COLO829 (cell line): Measurements from ENCODE around the gene SEMA4G.
"Not testable (repeated sequence)": the region's sequence is repeated elsewhere in the genome, so short reads cannot be mapped to it uniquely, and the experiment has no call there.

Source experiments
- DNase-seq: peaks from one replicate; pipeline ENCODE4 v3.0.0; 2012; ENCODE audit warnings: low spot score

Gene SEMA4G

DNA sequence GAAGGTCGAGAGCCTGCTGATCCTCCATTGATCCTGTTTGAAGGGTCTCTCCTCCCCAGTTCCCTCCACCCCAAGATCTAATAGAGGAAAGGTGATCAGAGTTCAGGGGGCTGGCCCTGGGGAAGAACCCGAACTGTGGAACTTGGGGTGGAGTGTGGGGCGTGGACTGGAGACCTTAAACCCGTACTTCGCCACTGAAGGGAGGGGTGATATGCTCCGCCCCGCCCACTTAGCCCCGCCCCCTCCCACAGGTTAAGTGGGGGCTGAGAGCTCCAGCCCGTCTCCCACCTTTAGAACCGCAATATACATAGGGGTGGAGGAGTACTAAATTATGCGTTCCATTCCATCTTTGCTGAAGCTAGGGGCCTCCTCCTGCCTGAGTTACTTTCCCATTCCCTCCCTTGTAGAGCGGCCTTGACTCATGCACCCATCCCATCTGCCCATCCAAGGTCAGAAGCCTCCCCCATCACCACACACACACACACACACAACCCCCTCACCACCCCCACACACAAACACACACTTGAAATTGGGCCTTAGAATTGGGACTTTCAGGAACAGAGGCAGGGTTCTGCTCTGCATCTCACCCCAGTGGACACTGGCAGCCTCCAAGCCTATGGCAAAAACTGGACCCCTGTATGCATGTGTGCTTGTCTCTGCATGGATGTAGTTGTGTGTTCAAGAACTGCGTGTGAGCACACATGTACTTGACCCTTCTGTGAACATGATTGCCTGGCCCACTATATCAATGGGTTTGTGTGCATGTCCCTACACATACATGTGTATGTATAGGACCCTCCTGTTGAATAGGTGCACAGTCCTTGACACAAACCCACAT, 991 bp downstream of the SEMA4G start:
- DNase-seq: no peak

DNA sequence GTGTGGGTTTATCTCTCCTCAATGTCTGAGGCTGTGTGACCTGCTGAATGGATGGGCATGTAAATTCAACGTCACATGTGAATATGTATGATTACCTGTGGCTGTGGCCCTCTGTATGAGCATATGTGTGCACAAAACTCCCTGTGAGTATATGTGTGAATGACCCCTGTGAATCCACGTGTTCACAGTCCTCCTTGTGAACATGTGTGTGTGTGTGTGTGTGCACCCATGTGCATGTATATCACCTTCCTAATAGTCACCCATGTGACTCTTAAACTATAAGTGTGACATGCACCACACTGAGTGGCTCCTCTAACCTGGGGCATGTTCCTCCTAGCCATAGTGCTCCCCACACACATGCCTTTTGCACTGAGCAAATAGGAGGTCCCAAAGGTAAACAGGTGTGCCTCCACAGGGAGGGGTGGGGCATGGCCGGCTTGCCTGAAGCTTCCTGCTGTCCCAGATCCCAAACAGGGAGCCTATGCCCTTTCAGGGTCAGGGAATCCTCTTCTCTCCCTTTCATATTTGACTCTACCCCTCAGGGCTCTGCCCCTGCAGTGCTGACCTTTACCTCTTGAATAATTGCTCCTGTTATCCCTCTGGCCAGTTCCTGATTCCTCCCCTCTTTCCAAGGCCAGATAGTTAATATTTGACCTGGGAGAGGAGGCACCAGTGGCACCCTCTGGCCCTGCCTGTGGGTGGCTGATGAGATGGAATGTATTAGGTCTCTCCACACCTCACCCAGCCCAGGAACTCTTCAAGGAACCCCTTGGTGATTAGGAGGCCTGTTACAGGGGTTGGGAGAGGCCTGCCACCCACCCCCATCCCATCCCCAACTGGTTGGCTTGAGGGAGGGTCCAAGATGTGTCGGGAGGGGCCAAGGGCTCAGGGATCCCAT, 1.9 kb downstream of the SEMA4G start:
- DNase-seq: no peak

DNA sequence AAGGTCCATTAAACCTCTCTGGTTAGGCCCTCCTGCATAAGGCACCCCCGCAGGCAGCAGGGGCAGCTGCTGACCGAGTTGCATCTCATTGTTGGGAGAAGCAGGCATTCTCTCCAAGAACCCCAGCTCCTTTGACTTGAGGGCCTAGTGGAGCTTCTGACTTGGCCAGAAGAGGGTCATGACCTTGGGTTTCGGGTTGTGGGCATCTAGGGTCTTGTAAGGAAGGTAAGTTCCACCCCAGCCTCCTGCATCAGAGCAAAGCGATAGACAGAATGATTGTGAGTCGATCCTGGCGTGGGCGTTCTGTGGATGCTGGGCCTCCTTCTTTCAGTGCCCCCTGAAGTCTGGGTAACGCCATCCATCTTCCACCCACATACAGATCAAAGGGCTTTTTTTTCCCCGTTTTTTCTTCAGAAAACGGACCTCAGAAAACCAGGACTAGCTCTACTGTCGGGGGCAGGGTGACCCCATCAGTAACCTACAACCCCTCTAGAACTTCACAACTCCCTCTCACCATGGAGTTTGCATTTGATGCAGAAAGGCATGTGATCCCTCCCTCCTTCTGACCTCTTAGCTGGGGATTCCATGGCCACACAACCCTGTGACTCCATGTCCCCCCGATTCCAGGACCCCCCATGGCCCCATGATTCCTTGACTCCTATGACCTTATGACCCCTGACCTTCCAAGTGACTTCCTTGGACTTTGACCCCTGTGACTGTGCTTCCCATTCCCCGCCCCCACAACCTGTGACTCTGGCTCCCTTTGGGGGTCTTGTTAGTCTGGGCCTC, 3.0 kb downstream of the SEMA4G start:
- DNase-seq: no peak

DNA sequence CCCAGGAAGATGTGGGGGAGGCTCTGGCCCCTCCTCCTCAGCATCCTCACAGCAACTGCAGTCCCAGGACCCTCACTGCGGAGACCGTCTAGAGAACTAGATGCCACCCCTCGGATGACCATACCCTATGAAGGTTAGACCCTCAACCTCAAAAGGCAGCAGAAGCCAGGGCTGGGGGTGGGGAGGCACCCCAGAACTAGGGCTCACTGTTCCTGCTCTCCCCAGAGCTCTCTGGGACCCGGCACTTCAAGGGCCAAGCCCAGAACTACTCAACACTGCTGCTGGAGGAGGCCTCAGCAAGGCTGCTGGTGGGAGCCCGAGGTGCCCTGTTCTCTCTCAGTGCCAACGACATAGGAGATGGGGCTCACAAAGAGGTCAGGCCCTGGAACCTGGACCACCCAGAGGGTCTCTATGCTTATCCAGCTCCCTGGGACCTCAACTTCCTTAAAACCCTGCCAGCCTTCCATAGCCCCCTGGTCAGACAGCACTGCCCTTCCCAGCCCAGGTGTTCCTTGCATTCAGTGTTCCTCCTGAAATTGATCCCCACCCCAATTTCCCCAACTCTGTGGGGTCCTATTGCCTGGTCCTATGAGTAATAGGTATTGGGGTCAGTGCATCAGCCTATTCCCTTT, 3.7 kb downstream of the SEMA4G start:
- no peak for DNase-seq

DNA sequence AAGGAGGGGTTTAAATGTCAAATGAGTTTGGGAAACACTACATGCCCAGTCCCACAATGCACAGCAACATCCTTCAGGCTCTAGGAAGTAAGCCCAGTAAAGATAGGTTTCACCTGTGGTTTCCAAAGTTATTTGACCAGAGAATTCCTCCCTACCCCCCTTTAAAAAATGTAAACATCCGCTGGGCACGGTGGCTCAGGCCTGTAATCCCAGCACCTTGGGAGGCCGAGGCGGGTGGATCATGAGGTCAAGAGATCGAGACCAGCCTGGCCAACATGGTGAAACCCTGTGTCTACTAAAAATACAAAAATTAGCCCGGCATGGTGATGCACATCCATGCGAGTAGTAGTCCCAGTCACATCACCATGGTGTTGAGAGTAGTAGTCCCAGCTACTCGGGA, 6.1 kb downstream of the SEMA4G start:
- DNase-seq: not testable (repeated sequence)

DNA sequence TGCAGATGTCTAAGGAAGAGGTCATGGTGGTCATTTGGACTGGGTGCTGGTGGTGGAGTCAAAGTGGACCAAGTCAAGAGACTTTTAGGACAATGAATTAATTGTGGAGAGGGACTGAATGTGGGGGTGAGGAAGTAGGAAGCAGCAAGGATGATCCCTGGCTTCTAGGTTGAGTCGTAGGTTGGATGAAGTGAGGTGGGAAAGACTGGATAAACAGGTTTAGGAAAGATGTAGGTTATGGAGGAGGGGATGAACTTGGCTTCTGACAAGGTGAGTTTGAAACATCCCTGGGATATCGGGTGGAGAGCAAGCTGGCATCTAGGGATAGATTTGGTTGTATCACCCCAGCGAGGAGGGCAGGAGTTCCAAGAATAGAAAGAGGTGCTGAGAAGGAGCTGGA, 7.6 kb downstream of the SEMA4G start:
- no peak for DNase-seq

DNA sequence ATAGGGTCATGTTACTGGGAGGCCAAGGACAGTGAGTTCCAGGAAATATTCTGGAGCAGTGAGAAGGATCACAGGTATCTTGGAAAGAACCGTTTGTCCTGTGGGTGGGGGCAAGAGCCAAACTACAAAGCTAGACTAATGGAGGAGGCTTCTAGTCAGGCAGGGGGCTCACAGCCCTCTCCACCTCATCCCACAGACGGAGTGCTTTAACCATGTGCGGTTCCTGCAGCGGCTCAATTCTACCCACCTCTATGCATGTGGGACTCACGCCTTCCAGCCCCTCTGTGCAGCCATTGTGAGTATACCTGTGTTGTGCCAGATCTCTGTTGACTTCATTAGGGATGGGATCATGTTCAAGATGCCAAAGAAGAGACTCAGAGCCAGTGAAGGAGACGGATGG, 8.1 kb downstream of the SEMA4G start:
- no peak for DNase-seq

DNA sequence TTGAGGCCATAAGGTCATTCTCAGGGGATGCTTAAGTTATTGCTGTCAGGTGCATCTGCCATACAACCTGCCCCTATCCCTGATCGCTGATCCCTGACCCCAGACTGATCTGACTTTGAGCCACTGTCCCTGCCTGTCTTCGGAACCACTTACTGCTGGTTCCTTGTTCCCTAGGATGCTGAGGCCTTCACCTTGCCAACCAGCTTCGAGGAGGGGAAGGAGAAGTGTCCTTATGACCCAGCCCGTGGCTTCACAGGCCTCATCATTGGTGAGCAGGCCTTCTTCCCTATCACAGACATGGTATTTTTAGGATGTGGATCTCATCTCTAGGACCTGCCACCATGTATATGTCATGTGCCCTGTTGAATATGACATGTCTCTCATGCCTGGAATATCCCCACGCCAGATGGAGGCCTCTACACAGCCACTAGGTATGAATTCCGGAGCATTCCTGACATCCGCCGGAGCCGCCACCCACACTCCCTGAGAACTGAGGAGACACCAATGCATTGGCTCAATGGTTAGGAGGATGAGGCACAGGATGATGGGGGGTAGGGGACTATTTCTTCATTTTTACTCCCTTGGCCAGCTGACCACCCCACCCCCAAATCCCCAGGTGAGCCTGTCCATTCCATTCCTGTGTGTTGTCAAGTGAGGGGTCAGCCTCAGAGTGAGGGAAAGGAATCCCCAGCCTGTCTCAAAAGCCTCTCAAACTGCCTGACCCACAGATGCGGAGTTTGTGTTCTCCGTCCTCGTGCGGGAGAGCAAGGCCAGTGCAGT, 9.0 kb downstream of the SEMA4G start:
- DNase-seq: no peak

DNA sequence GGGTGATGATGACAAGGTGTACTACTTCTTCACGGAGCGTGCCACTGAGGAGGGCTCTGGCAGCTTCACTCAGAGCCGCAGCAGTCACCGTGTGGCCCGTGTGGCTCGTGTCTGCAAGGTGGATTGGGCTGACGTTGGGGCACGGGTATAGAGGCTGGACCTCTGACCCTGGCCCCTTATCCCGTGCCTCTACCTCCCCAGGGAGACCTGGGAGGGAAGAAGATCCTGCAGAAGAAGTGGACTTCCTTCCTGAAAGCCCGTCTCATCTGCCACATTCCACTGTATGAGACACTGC, 9.5 kb downstream of the SEMA4G start:
- DNase-seq: no peak

DNA sequence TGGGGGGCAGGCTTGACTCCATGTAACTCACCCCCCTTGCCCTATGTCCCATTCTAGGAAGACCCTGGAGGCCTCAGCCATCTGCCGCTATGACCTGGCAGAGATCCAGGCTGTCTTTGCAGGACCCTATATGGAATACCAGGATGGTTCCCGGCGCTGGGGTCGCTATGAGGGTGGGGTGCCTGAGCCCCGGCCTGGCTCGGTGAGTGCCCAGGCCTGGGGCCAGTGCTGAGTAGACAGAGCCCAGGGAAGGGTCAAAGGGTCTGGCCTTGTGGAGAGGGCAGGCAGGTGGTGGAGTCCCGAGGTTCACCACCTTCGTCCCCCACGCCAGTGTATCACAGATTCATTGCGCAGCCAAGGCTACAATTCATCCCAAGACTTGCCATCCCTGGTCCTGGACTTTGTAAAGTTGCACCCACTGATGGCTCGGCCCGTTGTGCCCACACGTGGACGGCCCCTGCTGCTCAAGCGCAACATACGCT, 10.5 kb downstream of the SEMA4G start:
- no peak for DNase-seq

DNA sequence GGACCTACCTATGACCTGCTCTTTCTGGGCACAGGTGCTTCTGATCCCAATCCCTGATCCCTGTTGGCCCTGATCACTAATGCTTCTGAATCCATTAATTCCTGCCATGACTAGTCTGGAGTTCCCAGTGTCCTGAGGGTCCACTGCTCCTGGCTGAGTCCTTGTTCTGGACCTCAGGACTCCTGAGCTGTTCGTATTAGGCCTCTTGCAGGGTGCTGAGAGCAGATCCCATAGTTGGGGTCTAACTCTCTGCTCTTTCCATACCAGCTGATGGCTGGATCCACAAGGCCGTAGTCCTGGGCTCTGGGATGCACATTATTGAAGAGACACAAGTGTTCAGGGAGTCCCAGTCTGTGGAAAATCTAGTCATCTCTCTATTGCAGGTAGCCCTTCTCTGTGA, 11.0 kb downstream of the SEMA4G start:
- no peak for DNase-seq

DNA sequence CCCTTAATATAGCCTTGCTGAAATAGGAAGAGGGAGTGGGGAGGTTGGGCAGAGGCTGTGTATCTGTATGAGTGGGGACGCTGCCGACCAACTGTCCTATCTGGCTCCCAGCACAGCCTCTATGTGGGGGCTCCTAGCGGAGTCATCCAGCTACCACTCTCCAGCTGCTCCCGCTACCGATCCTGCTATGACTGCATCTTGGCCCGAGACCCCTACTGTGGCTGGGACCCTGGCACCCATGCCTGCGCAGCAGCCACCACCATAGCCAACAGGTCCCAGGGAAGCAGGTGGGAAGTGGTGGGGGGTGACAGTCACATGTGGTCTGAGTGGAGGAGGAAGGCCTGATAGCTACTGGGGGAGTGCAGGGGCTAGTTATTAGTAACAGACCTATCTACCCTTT, 11.4 kb downstream of the SEMA4G start:
- no peak for DNase-seq

DNA sequence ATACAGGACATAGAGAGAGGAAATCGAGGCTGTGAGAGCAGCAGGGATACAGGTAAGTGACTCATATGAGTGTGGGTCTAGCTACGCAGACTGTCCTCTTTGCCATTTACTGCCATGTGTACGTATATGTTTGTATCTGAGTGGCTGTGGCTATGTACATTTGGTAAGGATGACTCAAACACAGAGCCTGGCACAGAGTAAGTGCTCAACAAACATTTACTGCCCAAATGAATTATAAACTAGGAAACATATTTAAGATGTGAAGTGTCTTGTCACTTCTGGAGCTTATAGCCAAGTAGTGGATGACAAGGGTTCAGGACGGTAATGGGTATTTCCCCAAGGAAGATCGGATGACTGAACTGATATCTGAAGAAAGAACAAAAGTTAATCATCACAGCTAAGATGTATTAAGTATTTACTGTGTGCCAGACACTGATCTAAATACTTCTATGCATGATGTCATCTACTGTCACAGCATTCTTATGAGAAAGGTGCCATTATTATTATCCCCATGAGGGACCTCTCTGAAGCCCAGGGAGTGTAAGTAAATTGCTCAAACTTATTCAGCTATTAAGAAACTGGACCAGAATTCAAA, 12.0 kb downstream of the SEMA4G start:
- DNase-seq: no peak

DNA sequence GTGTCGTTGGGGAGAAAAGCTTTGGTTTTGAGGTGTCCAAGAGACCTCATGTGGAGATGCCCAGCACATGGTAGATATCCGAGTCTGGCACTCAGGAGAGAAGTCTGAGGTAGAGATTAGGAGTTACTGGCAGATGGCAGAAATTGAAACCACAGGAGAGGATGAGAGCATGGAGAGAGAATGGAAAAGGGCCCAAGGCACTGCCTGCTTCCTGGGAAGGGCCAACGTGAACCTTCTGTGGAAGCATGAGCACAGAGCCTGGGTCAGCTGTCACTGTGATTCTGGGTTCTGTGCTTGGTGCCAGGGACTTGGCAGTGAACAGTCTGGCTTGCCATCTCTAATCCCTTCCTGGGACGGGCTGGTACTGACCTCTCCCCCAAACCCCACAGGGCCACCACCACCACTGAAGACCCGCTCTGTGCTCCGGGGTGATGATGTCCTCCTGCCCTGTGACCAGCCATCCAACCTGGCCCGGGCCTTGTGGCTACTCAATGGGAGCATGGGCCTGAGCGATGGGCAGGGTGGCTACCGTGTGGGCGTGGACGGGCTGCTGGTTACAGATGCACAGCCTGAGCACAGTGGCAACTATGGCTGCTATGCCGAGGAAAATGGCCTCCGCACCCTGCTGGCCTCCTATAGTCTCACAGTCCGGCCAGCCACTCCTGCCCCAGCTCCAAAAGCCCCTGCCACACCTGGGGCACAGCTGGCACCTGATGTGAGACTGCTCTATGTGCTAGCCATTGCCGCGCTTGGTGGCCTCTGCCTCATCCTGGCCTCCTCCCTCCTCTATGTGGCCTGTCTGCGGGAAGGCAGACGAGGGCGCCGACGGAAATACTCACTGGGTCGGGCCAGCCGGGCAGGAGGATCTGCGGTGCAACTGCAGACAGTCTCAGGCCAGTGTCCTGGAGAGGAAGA, 13.9 kb downstream of the SEMA4G start:
- no peak for DNase-seq

DNA sequence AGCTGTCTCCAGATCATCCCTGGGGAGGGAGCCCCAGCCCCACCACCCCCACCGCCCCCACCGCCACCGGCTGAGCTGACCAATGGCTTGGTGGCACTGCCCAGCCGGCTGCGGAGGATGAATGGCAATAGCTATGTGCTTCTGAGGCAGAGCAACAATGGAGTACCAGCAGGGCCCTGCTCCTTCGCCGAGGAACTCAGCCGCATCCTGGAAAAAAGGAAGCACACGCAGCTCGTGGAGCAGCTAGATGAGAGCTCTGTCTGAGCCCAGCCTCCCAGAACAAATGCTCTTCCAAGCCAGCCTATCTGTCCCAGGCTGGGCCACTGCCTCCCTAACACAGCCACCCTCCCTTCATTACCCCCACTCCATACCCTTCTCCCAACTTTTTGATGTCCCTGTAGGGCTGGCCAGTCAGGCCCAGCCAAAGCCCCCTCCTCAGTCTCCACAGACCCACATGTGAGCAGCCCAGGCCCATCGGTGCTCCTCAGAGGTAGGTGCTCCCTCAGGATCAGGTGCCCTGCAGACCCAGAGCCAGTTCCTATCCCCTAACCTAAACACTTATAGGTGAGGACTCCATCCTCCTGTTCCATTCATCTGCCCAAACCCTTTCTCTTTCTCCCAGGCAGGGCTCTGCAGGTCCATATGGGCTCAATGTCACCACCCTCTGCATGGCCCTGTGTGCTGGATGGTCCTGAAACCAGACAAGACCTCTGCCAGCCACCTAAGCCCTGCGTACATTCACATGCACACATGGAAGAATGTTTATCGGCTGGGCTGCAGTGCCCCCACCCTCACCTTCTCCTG, 14.8 kb downstream of the SEMA4G start:
- DNase-seq: no peak

DNA sequence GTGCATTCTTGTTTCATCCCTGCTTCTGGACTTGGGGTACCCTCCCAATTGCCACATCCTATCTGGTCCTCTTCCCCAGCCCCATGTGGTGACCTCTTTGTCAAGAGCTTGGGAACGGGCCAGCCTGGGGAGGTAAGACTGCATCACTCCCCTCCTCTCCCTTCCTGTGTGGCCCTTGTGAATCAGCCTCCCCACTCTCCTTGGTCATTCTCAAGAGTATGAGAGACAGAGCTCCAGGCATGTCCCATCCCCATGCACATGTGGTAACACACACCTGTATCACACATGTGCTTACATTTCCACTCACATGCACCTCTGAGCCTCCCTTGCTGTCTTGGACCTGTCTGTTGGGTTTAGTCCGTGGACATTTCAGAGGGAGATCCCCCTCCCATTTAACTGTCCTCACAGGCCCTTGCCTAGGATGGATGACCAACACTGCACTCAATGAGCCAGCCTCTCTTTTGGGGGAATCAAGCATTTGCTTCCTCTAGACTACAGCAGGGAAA, 15.4 kb downstream of the SEMA4G start:
- no peak for DNase-seq

DNA sequence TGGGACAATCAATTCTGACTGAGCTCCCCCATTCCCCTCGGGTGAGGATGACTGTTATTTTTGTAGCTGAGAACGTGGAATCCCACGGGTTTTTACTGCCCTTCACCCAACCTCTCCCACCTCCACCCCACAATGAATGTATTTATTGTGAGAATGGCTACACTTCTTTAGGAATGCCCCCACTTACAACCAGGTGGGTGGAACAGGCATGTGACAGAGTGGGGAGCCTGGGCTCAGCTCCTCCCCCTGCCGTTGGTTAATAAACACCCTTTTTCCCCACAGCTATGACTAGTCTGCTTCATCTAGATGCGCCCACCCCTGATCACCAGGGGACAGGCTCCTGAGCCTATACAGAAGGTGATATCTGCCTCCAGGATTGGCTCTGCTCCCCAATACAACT, 16.0 kb downstream of the SEMA4G start:
- no peak for DNase-seq

DNA sequence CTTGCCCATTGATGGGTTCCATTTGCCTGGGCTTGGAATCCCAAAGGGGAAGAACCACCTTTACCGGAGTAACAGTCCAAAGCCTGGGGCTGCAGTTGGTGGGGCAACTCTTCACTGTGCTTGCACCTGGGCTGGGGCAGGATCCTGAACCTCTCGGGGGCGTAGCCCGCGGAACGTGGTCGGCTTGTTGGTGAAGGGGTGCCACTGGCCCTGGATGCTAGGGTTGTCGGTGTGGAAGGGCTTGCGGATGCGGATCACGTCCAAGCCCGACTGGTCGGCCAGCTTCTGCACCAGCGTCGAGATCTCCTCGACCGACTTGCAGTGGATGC, 17.3 kb downstream of the SEMA4G start:
- DNase-seq: no peak
